GM15510 (cell line): ENCODE measurements around the gene TTLL5.

Experiments
- POLR2A ChIP-seq: IDR thresholded peaks from 3 replicates; pipeline ENCODE4 v1.6.1; 2011; ENCODE audit warnings: borderline replicate concordance; ENCODE audit not compliant: insufficient read length; ENCODE audit errors: extremely low read depth

The TTLL5 gene

DNA sequence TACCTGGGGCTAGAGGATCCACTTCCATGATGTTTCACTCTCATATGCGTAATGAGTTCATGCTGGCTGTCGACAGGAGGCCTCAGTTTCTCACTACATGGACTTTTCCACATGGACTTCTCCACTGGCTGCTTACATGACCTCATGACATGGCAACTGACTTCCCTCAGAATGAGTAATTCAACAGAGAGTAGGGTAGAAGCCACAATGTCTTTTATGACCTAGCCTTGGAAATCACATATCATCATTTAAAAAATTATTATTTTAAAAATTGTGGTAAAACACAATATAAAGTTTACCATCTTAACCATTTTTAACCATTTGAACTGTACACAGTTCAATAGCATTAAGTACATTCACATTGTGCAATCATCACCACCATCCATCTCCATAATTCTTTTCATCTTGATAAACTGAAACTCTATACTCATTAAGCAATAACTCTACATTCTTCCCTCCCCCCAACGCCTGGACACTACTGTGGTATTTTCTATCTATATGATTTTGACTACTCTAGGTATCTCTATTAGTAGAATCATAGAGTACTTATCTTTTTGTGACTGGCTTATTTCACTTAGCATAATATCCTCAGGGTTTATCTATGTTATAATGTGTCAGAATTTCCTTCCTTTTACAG is 176.2 kb downstream of the TTLL5 start:
- TF ChIP-seq POLR2A, result no peak

DNA sequence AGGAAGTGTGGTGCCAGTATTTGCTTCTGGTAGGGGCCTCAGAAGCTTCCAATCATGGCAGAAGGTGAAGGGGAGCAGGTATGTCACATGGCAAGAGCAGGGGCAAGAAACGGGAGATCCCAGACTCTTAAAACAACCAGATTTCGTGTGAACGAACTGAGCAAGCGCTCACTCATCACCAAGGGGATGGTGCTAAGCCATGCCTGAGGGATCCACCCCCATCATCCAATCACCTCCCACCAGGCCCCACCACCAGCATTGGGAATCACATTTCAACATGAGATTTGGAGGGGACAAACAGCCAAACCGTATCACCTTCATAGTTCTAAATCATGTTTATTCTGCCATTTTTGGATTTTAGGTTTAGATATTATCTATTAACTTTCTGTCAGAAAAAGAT is 179.9 kb downstream of the TTLL5 start:
- TF ChIP-seq POLR2A, result no peak

DNA sequence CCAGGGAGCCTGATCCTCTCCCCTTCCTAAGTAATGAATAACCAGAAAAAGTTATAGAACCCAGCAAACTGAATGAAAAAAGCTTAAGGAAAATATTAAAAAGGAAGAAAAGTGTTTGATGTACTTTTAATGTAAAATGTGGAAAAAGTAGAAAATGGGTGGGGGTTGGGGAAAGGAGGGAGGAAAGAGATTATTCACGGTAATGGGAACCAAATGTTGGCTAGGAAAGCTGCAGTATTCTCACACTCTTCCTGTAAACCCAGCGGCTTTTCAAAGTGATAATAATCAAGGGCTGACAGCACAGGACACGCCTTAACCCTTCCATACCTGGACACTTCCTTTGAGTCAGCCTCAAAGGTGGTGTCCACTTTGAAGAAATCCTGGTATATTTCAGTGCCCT is 181.5 kb downstream of the TTLL5 start:
- TF ChIP-seq POLR2A, result no peak

DNA sequence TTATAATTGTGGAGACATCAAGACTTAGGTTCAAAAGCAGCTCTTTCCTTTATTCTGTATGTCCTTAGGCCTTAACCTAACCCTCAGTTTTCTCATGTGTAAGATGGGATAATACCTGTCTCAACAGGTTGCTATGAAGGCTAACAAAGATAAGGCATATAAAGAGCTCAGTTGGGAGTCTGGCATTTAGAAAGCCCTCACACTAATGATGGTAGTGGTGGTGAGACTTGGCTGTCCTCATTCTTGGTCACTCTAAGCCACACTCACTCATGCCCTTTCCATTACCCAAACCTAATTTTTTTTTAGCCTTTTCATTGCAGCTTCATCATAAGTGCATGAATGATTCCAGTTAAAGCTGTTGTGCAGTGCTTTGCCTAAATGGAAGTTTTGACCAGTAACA is 183.4 kb downstream of the TTLL5 start:
- no peak for TF ChIP-seq POLR2A

DNA sequence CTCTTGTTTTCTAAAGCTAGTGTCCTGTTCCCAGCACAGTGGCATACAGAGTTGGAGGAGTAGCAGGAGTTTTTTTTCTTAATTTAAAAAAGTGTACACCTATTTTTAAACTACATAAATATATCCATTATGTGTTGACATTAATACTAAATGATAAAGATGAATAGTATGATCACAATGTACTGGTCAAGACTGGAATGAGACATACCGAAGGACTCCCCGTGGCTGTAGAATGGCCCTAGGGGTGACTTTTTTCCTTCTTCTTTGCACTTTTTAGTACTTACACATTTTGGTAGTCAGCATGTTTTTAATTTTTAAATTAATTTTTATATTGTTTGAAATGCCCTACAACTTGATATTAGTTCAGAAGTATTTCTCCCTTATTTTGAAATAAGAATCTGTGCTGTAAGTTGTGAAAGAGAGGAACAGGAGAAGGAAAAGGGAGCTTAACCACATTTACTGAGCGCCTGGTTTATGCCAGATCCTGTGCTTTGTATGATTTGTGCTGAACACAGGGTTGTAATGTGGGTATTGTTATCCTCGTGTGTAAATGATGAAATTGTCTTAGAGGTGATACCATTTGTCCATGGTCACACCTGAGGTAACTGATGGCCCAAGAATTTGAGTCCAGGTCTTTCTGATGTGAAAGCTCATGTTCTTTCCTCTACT is 184.2 kb downstream of the TTLL5 start:
- no peak for TF ChIP-seq POLR2A

DNA sequence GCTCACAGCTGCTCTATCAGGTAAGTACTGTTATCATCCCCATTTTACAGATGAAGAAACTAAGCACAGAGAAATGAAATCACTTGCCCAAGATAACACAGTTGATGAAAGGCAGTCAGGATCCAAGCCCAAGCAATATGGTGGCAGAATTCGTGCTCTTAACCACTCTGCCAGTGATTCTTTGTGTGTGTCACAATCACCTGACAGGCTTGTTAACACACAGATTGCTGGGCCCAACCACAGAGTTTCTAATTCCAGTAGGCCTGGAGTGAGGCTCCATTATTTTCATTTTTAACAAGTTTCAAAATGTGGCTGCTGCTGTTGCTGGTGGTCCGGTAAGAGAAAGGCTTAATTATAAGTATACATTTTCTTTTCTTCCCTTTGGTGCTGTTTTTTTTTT is 186.5 kb downstream of the TTLL5 start:
- no peak for TF ChIP-seq POLR2A

DNA sequence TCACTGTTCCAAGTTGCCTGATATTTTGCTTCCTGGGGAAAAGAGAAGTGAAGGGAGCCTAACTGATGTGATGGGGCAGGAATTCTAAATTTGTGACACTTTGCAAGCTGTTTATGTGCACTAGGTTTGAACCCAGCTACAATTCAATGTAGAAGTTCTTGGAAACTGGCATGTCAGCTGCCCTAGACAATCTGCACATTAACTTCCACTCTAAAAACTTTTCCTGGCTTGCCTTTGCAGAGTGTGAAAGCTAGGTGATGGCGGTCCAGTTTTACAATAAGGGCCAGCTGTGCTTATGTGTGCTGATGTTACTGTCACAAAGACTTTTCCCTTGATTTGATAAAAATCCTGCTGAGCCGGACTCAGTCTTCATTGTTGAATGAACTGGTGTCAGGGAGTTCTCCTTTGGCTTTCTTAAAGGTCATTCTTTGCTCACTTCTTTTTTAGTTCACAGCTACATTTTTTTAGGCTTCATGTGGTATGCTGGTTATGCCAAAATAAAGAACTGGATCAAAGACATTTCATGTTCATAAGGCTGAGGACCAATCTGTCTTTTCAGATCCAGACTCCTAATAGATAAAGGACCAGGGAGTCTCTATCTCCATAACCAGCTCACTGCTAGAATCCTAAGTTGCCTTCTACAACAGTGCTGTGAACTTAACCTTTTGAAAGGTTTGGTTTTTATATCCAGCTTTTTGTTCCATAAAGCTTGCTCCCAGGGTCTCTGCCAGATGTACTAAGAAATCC is 187.3 kb downstream of the TTLL5 start:
- TF ChIP-seq POLR2A, result no peak

DNA sequence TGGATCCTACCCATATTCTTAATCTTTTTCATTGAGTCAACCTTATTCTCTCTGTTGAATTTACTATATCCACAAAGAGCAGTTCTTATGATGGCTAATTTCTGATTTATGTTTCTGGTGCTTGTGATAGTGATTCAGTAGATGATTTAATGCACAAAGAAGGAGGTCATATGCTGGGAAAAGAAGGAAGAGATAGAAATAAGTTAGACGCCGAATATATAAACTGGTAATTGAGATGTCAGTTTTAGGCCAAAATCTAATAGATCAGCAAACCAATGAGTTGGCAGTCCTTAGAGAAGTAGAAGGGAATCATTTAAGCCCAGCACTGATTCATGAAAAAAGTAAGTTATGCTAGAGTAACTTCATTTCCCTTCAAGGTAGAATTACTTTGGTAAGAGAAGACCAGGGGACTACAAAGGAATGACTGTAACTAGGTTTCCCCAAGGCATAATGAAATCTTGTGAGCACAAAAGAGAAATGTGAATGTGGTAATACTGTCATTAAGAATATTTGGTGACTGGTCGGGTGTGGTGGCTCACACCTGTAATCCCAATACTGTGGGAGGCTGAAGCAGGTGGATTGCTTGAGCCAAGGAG is 188.4 kb downstream of the TTLL5 start:
- TF ChIP-seq POLR2A, result no peak

DNA sequence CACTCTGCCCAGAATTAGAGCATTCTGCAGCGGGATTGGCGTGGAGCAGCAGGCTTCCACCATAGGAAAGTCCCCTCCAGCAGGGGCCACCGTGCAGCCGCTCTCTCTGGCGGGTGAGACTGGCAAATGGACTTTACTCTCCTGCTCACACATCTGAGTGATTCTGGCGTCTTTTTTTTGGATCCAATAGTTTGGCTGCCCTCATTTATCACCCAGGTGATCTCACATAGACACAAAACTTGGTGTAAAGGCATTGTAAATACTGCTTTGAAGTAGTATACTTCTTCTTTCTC is 190.5 kb downstream of the TTLL5 start:
- no peak for TF ChIP-seq POLR2A

DNA sequence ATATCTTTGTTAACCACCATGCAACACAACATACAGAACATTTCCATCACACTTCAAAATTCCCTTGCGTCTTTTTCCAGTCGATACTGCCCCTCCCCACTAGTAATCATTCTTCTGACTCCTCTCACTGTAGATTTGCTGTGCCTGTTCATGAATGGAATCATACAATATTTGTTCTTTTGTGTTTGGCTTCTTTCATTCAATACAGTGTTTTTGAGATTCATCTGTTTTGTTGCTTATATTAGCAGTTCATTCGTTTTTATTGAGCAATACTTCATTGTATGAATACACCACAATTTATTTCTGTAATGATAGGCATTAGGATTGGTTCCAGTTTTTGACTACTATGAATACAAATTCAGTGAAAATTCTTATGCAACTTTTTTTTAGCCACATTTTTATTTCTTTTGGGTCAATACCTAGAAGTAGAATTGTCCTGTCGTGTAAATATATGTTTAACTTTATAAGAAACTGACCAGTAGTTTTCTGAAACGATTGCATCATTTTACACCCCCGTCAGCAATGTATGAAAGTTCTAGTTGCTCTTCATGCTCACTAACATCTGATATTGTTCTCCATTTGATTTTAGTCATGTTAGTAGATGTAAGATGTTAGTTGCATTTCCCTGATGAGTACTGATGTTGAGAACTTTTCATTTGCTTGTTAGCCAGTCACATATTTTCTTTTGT is 193.2 kb downstream of the TTLL5 start:
- no peak for TF ChIP-seq POLR2A

DNA sequence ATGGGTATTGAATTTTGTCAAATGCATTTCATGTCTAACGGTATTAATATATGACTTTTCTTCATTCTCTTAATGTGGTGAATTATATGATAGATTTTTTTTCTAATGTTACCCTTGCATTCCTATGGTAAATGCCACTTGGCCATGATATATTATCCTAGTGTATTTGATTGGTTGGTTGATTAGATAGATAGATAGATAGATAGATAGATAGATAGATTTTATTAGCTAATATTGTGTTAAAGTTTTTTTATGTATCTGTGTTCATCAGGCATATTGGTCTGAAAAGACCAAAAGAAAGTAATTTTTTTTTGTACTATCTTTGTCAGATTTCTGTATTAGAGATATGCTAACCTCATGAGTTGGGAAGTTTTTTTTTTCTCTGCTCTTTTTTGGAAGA is 196.2 kb downstream of the TTLL5 start:
- TF ChIP-seq POLR2A, result no peak

DNA sequence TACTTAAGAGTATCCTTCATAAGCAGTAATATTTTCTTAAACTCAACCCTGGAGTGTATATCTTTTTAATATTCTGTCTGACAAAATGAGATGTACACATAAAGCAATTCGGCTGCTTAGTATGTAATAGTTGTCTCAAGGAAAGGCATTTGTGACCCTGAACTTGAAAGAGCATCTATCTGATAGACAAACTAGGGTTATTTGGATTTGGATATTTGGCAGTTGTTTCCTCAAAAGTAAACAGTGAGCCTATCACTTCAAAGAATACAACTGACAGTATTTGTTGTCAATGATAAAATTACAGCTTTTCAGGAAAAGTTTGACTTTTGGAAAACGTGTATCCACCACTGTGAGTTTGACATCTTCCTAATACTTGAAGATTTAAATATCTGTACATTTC is 197.3 kb downstream of the TTLL5 start:
- TF ChIP-seq POLR2A, result no peak

DNA sequence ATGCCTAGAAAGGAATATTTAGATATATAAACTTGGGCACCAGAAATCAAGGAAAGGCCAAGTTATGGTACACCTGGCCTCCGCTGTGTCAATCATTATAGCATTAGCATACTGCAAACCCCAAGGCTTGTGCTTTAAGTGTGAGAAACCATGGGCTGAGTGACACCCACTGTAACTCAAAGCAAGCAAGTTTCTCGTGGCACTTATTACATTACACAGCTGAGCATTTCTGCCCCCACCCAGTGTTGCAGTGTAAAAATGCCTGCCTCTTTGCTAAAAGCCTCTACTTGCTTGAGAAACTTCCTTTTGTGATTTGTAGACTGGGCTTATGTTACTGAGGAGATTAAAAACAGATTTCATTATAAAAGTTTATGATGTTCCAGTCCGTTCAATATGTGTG is 198.7 kb downstream of the TTLL5 start:
- no peak for TF ChIP-seq POLR2A

DNA sequence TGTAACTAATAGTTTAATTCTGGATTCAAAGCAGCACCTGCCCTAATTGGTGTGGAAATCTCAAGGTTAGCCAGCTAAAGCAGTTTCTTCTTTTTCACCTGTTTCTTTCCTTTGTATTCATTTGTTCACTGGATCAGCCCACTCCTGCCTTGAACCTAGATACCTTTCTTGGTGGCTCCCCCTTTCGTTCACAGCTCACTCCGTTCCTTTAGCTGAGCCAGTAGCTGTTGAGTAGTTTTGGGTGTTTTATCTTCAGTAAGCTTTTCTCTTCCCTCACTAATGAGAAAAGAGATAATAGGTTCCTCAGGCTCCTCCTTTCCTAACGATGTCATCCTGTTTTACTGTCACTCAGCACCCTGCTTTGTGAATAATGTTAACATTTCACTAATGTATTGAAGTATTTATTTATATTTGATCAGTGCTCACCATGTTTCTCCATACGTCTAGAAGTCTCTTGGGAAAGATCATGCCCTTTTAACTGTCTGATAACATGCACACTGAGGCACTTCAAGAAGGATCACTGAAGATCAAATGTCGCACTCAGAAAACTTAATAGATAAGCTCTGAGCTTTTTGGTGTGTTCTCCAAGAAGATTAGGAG is 199.6 kb downstream of the TTLL5 start:
- no peak for TF ChIP-seq POLR2A

DNA sequence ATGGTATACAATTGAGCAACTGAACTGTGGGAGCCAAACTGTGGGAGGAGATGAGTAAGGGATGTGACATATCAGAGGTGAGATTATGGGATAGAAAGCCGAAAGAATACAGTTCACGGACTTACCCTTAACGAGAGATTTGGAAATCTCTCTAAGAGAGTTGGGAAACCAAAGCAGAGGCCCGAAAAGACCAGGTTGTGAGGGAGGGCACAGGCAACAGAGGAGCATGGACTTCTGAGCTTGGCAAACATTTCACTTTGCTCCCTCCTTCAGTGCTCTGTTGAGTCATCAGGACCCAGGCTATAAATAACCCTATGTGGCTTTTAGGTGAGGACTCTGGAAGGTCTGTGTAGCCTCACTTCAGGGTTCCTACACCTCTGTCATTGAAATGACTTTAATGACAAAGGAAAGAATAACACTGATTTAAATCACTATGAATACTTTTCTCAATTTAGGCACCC is 200.1 kb downstream of the TTLL5 start:
- TF ChIP-seq POLR2A, result no peak
